ENCODE measurements around the gene APC. TPM values are rescaled to one million over a fixed set of nuclear protein-coding genes. Genes with fewer than 3 reads are reported as not detected.
"Not testable (repeated sequence)": the region's sequence is repeated elsewhere in the genome, so short reads cannot be mapped to it uniquely, and the experiment has no call there.

Gene APC
- total and polyA plus RNA-seq, 4 donors = 4.1 to 103 (median 23.1) TPM

DNA sequence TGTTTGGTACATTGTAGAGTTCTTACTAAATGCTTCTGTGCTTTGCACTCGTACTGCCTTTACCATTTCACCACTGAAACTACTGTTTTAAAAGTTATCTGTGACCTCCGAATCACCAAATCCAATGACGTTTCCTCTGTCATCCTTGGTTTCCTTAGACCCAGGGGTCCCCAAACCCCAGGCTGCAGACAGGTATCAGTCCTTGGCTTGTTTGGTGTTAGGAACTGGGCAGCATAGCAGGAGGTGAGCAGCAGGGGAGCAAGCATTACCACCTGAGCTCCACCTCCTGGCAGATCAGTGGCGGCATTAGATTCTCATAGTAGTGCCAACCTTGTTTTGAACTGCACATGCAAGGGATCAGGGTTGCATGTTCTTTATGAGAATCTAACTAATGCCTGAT lies 26.8 kb upstream of the APC start:
- Histone ChIP-seq H3K9me3 (ENCODE audit: control insufficient read depth in 4 of 4, insufficient read depth in 3 of 4, low read length in 3 of 4) (no peaks in the 10 kb centered on the region), H3K36me3 (ENCODE audit: control insufficient read depth in 4 of 4, insufficient read depth in 4 of 4, low read length in 4 of 4) (peaks cover 0 to 4% (median 0%) of the 10 kb centered on the region in 4 donors), H3K27me3 (ENCODE audit: control insufficient read depth in 3 of 3, insufficient read depth in 3 of 3, low read length in 2 of 3) (no peaks in the 10 kb centered on the region), H3K4me3 (no peak overlapping the region), H3K4me1 (ENCODE audit: control insufficient read depth in 5 of 5, insufficient read depth in 5 of 5, low read length in 5 of 5) (peaks cover 0 to 15% (median 6%) of the 10 kb centered on the region in 5 donors), H3K9ac (ENCODE audit: insufficient read depth in 1 of 2, low read length in 2 of 2) (no peak overlapping the region), H3K27ac (ENCODE audit: low read depth in 1 of 2, low read length in 1 of 2) (no peak overlapping the region)
- DNase-seq (no peak), ATAC-seq (ENCODE audit: insufficient read depth, low FRiP score) (no peak)
- WGBS, 2 donors = 91 to 94% methylated on average over 4 of the region's 4 CpGs
- TF ChIP-seq, protein P1, sequence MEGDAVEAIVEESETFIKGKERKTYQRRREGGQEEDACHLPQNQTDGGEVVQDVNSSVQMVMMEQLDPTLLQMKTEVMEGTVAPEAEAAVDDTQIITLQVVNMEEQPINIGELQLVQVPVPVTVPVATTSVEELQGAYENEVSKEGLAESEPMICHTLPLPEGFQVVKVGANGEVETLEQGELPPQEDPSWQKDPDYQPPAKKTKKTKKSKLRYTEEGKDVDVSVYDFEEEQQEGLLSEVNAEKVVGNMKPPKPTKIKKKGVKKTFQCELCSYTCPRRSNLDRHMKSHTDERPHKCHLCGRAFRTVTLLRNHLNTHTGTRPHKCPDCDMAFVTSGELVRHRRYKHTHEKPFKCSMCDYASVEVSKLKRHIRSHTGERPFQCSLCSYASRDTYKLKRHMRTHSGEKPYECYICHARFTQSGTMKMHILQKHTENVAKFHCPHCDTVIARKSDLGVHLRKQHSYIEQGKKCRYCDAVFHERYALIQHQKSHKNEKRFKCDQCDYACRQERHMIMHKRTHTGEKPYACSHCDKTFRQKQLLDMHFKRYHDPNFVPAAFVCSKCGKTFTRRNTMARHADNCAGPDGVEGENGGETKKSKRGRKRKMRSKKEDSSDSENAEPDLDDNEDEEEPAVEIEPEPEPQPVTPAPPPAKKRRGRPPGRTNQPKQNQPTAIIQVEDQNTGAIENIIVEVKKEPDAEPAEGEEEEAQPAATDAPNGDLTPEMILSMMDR (IDR thresholded peaks at IDR 0.05; ENCODE audit: control extremely low read depth, extremely low read depth) = no peak

DNA sequence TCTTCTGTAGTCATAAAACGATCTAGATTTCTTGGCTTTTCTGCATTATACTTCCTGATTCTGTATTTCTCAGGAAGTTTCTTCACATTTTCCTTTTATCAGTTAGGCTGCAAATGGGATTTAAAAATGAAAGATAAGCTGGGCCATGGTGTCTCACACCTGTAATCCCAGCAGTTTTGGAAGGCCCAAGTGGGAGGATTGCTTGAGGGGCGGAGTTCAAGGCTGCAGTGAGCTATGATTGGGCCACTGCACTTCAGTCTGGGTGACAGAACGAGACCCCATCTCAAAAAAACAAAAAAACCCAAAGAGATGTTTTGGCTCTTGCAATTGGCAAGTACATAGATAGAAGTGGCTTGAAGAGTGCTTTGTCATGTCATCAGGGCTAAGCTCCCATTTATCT lies 26.2 kb upstream of the APC start:
- TF ChIP-seq, protein P1 (IDR thresholded peaks at IDR 0.05; ENCODE audit: control extremely low read depth, extremely low read depth) = no peak
- DNase-seq (no peak), ATAC-seq (ENCODE audit: insufficient read depth, low FRiP score) (no peak)
- H3K36me3 ChIP-seq (ENCODE audit: control insufficient read depth in 4 of 4, insufficient read depth in 4 of 4, low read length in 4 of 4) = peaks cover 0 to 4% (median 0%) of the 10 kb centered on the region in 4 donors
- H3K9me3 ChIP-seq (ENCODE audit: control insufficient read depth in 4 of 4, insufficient read depth in 3 of 4, low read length in 3 of 4) = no peaks in the 10 kb centered on the region
- no peak overlapping the region for H3K27ac ChIP-seq (ENCODE audit: low read depth in 1 of 2, low read length in 1 of 2)
- H3K4me3 ChIP-seq = no peak overlapping the region
- WGBS, 2 donors = 57 to 77% methylated on average over 3 of the region's 3 CpGs
- peaks cover 0 to 15% (median 6%) of the 10 kb centered on the region in 5 donors for H3K4me1 ChIP-seq (ENCODE audit: control insufficient read depth in 5 of 5, insufficient read depth in 5 of 5, low read length in 5 of 5)
- no peak overlapping the region for H3K9ac ChIP-seq (ENCODE audit: insufficient read depth in 1 of 2, low read length in 2 of 2)
- H3K27me3 ChIP-seq (ENCODE audit: control insufficient read depth in 3 of 3, insufficient read depth in 3 of 3, low read length in 2 of 3) = no peaks in the 10 kb centered on the region

- Histone ChIP-seq H3K9me3 (ENCODE audit: control insufficient read depth in 4 of 4, insufficient read depth in 3 of 4, low read length in 3 of 4) (no peaks in the 10 kb centered on the region), H3K9ac (ENCODE audit: insufficient read depth in 1 of 2, low read length in 2 of 2) (no peak overlapping the region), H3K27me3 (ENCODE audit: control insufficient read depth in 3 of 3, insufficient read depth in 3 of 3, low read length in 2 of 3) (no peaks in the 10 kb centered on the region), H3K4me1 (ENCODE audit: control insufficient read depth in 5 of 5, insufficient read depth in 5 of 5, low read length in 5 of 5) (peaks cover 0 to 9% (median 6%) of the 10 kb centered on the region in 5 donors), H3K36me3 (ENCODE audit: control insufficient read depth in 4 of 4, insufficient read depth in 4 of 4, low read length in 4 of 4) (no peaks in the 10 kb centered on the region), H3K27ac (ENCODE audit: low read depth in 1 of 2, low read length in 1 of 2) (no peak overlapping the region), H3K4me3 (no peak overlapping the region)
- DNase-seq (no peak), ATAC-seq (ENCODE audit: insufficient read depth, low FRiP score) (no peak)
- TF ChIP-seq, protein P1 (IDR thresholded peaks at IDR 0.05; ENCODE audit: control extremely low read depth, extremely low read depth) = no peak
- 95 to 97% methylated on average over 5 of the region's 5 CpGs for WGBS, 2 donors
Observed at GRCh38 chr5:112713206-112713605, 24.5 kb upstream of the APC start.

GRCh38 chr5:112716895-112717294 lies 20.8 kb upstream of the APC start:
- H3K9me3 ChIP-seq (ENCODE audit: control insufficient read depth in 4 of 4, insufficient read depth in 3 of 4, low read length in 3 of 4); H3K4me3 ChIP-seq; H3K27ac ChIP-seq (ENCODE audit: low read depth in 1 of 2, low read length in 1 of 2); ATAC-seq (ENCODE audit: insufficient read depth, low FRiP score); DNase-seq; H3K9ac ChIP-seq (ENCODE audit: insufficient read depth in 1 of 2, low read length in 2 of 2); H3K27me3 ChIP-seq (ENCODE audit: control insufficient read depth in 3 of 3, insufficient read depth in 3 of 3, low read length in 2 of 3); H3K36me3 ChIP-seq (ENCODE audit: control insufficient read depth in 4 of 4, insufficient read depth in 4 of 4, low read length in 4 of 4): not testable (repeated sequence)
- 95 to 96% methylated on average over 7 of the region's 7 CpGs for WGBS, 2 donors
- H3K4me1 ChIP-seq (ENCODE audit: control insufficient read depth in 5 of 5, insufficient read depth in 5 of 5, low read length in 5 of 5) = peaks cover 0 to 11% (median 0%) of the 10 kb centered on the region in 5 donors

All from lung (tissue), 12 donors.